Sigmoid colon (tissue), 7 donors: ENCODE results near the gene THAP11. TPM values are rescaled to one million over a fixed set of nuclear protein-coding genes. Genes with fewer than 3 reads are reported as not detected.

Experiments used
- DNase-seq: peaks from one replicate; pipeline ENCODE4 v3.0.0-alpha.2; 2019
- H3K27ac ChIP-seq, 4 donors: fragments of 200-600 bp; sonication (generic); one replicate each; pipeline ENCODE4 v1.5.1; 2016 to 2019; ENCODE audit warnings: mild to moderate bottlenecking in 1 of 4
- H3K27me3 ChIP-seq, 3 donors: fragments of 200-600 bp; sonication (generic); one replicate each; pipeline ENCODE4 v1.5.1; 2019; ENCODE audit warnings: mild to moderate bottlenecking in 1 of 3
- H3K36me3 ChIP-seq, 4 donors: fragments of 200-600 bp; sonication (generic); one replicate each; pipeline ENCODE4 v1.5.1; 2016 to 2019
- H3K4me1 ChIP-seq, 4 donors: fragments of 200-600 bp; sonication (generic); one replicate each; pipeline ENCODE4 v1.5.1; 2017 to 2019
- H3K4me3 ChIP-seq, 4 donors: fragments of 200-600 bp; sonication (generic); one replicate each; pipeline ENCODE4 v1.5.1; 2017 to 2019; ENCODE audit warnings: mild to moderate bottlenecking in 2 of 4, moderate library complexity in 1 of 4
- H3K9me3 ChIP-seq, 4 donors: fragments of 200-600 bp in 3 of 4; sonication (generic) in 3 of 4; one replicate each; pipeline versions ENCODE4 v1.5.1 to v1.6.1; 2013 to 2019
- EP300 ChIP-seq, 4 donors: sonication (generic); formaldehyde crosslinking; IDR thresholded peaks; one replicate each; pipeline ENCODE4 v1.6.1; 2017; ENCODE audit warnings: antibody characterized with exemption in 4 of 4
- POLR2A ChIP-seq, 2 donors: fragments of 450-650 bp; IDR thresholded peaks; one replicate each; pipeline ENCODE4 v1.6.1; 2016; ENCODE audit warnings: antibody characterized with exemption in 2 of 2, mild to moderate bottlenecking in 2 of 2, moderate library complexity in 2 of 2
- POLR2AphosphoS5 ChIP-seq, 4 donors: sonication (generic); formaldehyde crosslinking; IDR thresholded peaks; one replicate each; pipeline ENCODE4 v1.6.1; 2017; ENCODE audit warnings: antibody characterized with exemption in 4 of 4
- WGBS, 2 donors: extraction: QIAGEN DNeasy Blood & Tissue Kit; methylation state at CpG; one replicate each; pipeline ENCODE4 v1.1.7; 2013; 5-methylcytosine and 5-hydroxymethylcytosine counted together
- intact Hi-C: fragments of 100-400 bp; cut with DNase I; formaldehyde crosslinking; loops from one replicate; pipeline ENCODE4 v1.15.1; 2023
- polyA plus RNA-seq, 3 donors: library from polyadenylated mRNA; stranded (reverse); fragments of 200-250 nt; gene quantifications; one replicate each; pipeline ENCODE4 v1.2.3, GENCODE V29; 2013
- total RNA-seq, 4 donors: library from RNA; depleted of rRNA; stranded (reverse); fragments of >200 nt; gene quantifications; one replicate each; pipeline ENCODE4 v1.1.0, GENCODE V29; 2016
- TF ChIP-seq, protein P1 (sequence below), 4 experiments: fragments of 450-650 bp in 3 of 4; fragments of 200-600 bp in 1 of 4; IDR thresholded peaks; one replicate each; pipeline ENCODE4 v1.5.1; 2016 to 2019; ENCODE audit warnings: antibody characterized with exemption in 4 of 4, mild to moderate bottlenecking in 3 of 4, moderate library complexity in 2 of 4
- donor health status: healthy with polysubstance abuse.
- donor health status: Bipolar disorder and iron deficiency.
- donor health status: healthy.

Gene THAP11
- total and polyA plus RNA-seq, 7 donors, result 16.2 to 85.6 (median 63.9) TPM

DNA sequence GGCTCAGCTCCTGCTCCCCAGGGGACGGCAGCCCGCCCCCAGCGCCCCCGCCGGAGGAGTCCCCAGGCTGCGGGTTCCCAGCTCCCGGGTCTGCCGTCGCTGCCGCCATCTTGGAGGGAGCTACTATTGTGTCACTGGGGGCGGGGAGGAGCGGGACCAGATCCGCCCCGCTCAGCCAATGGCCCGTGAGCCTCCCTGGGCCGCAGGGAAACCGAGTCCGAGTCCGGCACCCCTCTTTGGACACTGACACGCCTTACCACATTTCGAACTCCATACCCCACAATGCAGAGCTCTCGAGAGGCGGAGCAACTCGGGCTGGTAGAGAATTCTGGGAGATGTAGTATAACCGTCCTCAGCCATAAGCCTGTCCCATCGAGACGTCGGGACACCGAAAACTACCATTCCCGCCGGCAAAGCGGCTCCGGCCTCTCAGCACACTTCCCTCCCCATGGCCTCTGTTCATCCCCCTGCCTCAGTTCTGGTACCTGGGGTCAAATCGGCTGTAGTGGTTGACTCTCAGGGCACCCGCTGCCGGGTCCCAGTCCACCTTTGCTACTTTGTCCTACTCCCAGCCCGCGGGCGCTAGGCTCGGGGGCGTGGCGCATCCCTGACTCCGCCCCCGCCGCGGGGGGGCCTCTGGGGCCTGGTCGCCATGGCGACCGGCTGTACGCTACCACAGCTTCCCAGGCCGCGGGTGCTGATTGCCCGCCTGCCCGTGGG, 35.5 kb upstream of the THAP11 start, which contains the start of the genes RANBP10 and TSNAXIP1:
Gene RANBP10 (minus strand): TSS at position 133 of the 720 bp plus-strand sequence. CDS start 24 bp downstream, at position 109.
Gene TSNAXIP1 (plus strand): TSS at position 462 of the 720 bp plus-strand sequence. CDS start 261 bp downstream, outside the sequence.
- DNase-seq, result peak; percentile 99
- H3K4me3 ChIP-seq, result peak within 1 kb of the TSS; percentile 83 to 99 (median 96)
- peak within 1 kb of the TSS; percentile 80 to 92 (median 86) for H3K27ac ChIP-seq
- H3K27me3 ChIP-seq, result no peaks in the 10 kb centered on the region
- no peaks in the 10 kb centered on the region for H3K9me3 ChIP-seq
- no peak for TF ChIP-seq EP300 (IDR thresholded peaks at IDR 0.05)
- TF ChIP-seq POLR2AphosphoS5 (IDR thresholded peaks at IDR 0.05), result peak; percentile 79 to 92 (median 88)
- TF ChIP-seq, protein P1, sequence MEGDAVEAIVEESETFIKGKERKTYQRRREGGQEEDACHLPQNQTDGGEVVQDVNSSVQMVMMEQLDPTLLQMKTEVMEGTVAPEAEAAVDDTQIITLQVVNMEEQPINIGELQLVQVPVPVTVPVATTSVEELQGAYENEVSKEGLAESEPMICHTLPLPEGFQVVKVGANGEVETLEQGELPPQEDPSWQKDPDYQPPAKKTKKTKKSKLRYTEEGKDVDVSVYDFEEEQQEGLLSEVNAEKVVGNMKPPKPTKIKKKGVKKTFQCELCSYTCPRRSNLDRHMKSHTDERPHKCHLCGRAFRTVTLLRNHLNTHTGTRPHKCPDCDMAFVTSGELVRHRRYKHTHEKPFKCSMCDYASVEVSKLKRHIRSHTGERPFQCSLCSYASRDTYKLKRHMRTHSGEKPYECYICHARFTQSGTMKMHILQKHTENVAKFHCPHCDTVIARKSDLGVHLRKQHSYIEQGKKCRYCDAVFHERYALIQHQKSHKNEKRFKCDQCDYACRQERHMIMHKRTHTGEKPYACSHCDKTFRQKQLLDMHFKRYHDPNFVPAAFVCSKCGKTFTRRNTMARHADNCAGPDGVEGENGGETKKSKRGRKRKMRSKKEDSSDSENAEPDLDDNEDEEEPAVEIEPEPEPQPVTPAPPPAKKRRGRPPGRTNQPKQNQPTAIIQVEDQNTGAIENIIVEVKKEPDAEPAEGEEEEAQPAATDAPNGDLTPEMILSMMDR (IDR thresholded peaks at IDR 0.05), result no peak
- TF ChIP-seq POLR2A (IDR thresholded peaks at IDR 0.05), result peak; percentile 39 to 75
- peaks cover 0 to 12% (median 0%) of the 10 kb centered on the region in 4 donors for H3K36me3 ChIP-seq
- H3K4me1 ChIP-seq, result peaks cover 0 to 28% (median 22%) of the 10 kb centered on the region in 4 donors
- intact Hi-C loops, result loop anchor here (2.0 to 10.0 kb wide), 4 partner anchors 40 to 282 kb away; partner anchors contain the start of genes CENPT, DDX28, DUS2 and NUTF2
- WGBS, 2 donors, result 0% methylated on average over 54 of the region's 54 CpGs

DNA sequence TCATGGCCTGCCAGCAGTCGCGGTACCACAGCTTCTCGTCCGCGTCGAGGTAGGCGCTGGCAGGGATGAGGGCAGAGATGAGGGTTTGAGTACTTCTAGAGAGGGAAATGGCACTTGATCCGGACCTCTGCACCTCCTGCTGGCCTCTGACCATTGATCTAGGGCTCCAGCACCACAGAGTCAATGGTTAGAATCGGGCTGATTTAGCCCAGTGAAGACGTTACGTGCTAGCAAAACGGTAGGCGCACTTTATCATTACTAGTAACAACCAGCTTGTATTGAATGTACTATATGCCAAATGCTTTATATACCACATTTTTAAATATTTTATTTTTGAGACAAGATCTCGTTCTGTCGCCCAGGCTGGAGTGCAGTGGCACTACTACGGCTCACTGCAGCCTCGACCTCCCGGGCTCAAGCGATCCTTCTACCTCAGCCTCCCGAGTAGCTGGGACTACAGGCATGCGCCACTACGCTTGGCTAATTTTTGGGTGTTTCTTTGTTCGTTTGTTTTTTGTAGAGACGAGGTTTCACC, 34.9 kb upstream of the THAP11 start:
- Histone ChIP-seq H3K9me3 (no peaks in the 10 kb centered on the region), H3K27me3 (no peaks in the 10 kb centered on the region), H3K36me3 (peaks cover 0 to 12% (median 0%) of the 10 kb centered on the region in 4 donors), H3K4me3 (peak overlapping the region; percentile 83 to 99 (median 96)), H3K27ac (peak overlapping the region; percentile 74 to 89 (median 82)), H3K4me1 (peaks cover 0 to 28% (median 21%) of the 10 kb centered on the region in 4 donors)
- no peak for TF ChIP-seq POLR2AphosphoS5 (IDR thresholded peaks at IDR 0.05)
- TF ChIP-seq, protein P1 (IDR thresholded peaks at IDR 0.05), result no peak
- no peak for TF ChIP-seq POLR2A (IDR thresholded peaks at IDR 0.05)
- TF ChIP-seq EP300 (IDR thresholded peaks at IDR 0.05), result no peak
- intact Hi-C loops, result loop anchor here (2.0 to 10.0 kb wide), 4 partner anchors 40 to 282 kb away; partner anchors contain the start of genes CENPT, DDX28, DUS2 and NUTF2
- DNase-seq, result no peak
- WGBS, 2 donors, result 32 to 33% methylated on average over 24 of the region's 24 CpGs

- H3K27me3 ChIP-seq, result no peaks in the 10 kb centered on the region
- no peaks in the 10 kb centered on the region for H3K9me3 ChIP-seq
- WGBS, 2 donors, result 96 to 97% methylated on average over 1 of the region's 1 CpG
- DNase-seq, result no peak
- TF ChIP-seq POLR2AphosphoS5 (IDR thresholded peaks at IDR 0.05) (no peak), POLR2A (IDR thresholded peaks at IDR 0.05) (no peak), EP300 (IDR thresholded peaks at IDR 0.05) (no peak)
- TF ChIP-seq, protein P1 (IDR thresholded peaks at IDR 0.05), result no peak
- H3K4me3 ChIP-seq, result no peak overlapping the region
- no peaks in the 10 kb centered on the region for H3K36me3 ChIP-seq
- no peak overlapping the region for H3K27ac ChIP-seq
- H3K4me1 ChIP-seq, result peaks cover 0 to 10% (median 8%) of the 10 kb centered on the region in 4 donors
- intact Hi-C loops, result loop anchor here (10.0 kb wide), 1 partner anchor 413 kb away; no protein-coding TSS in a partner anchor
Measured at GRCh38 chr16:67811899-67812298, 30.2 kb upstream of the THAP11 start.

GRCh38 chr16:67814567-67814966, 27.6 kb upstream of the THAP11 start:
- Histone ChIP-seq H3K4me1 (peaks cover 0 to 5% (median 4%) of the 10 kb centered on the region in 4 donors), H3K4me3 (no peak overlapping the region), H3K36me3 (no peaks in the 10 kb centered on the region), H3K27ac (no peak overlapping the region), H3K9me3 (no peaks in the 10 kb centered on the region), H3K27me3 (no peaks in the 10 kb centered on the region)
- TF ChIP-seq EP300 (IDR thresholded peaks at IDR 0.05), result no peak
- intact Hi-C loops, result loop anchor here (10.0 kb wide), 1 partner anchor 410 kb away; no protein-coding TSS in a partner anchor
- DNase-seq, result no peak
- WGBS, 2 donors, result 21 to 68% methylated on average over 8 of the region's 8 CpGs
